H9 (cell line): ENCODE measurements around the gene MYH9. TPM values are rescaled to one million over a fixed set of nuclear protein-coding genes. Genes with fewer than 3 reads are reported as not detected.
"Not testable (repeated sequence)": the region's sequence is repeated elsewhere in the genome, so short reads cannot be mapped to it uniquely, and the experiment has no call there.

Experiments used
- DNase-seq: peaks from one replicate; pipeline ENCODE4 v3.0.0-alpha.2; 2017
- H2AFZ ChIP-seq: one replicate; pipeline ENCODE4 v1.6.1; 2013; ENCODE audit warnings: mild to moderate bottlenecking, low read length, control low read depth, moderate library complexity
- H2AK5ac ChIP-seq: 2 replicates; pipeline ENCODE4 v1.6.1; 2013; ENCODE audit warnings: low read length, control low read depth, mixed read lengths; ENCODE audit not compliant: insufficient read length
- H2BK120ac ChIP-seq: one replicate; pipeline ENCODE4 v1.6.1; 2013; ENCODE audit warnings: low read depth, mild to moderate bottlenecking, low read length, control low read depth, inconsistent platforms; ENCODE audit not compliant: poor library complexity, severe bottlenecking
- H2BK12ac ChIP-seq: 2 replicates; pipeline ENCODE4 v1.6.1; 2013; ENCODE audit warnings: low read length, control low read depth, mixed read lengths, low read depth; ENCODE audit not compliant: insufficient read length
- H2BK15ac ChIP-seq: 2 replicates; pipeline ENCODE4 v1.6.1; 2013; ENCODE audit warnings: low read depth, low read length, control low read depth
- H2BK20ac ChIP-seq: one replicate; pipeline ENCODE4 v1.6.1; 2013; ENCODE audit warnings: low read depth, mild to moderate bottlenecking, low read length, control low read depth, inconsistent platforms; ENCODE audit not compliant: poor library complexity, severe bottlenecking
- H2BK5ac ChIP-seq: 2 replicates; pipeline ENCODE4 v1.6.1; 2013; ENCODE audit warnings: low read length, control low read depth, mixed read lengths; ENCODE audit not compliant: insufficient read length
- H3K14ac ChIP-seq: 2 replicates; pipeline ENCODE4 v1.6.1; 2013; ENCODE audit warnings: low read length, control low read depth; ENCODE audit not compliant: insufficient read depth
- H3K18ac ChIP-seq: 2 replicates; pipeline ENCODE4 v1.6.1; 2013; ENCODE audit warnings: low read depth, mild to moderate bottlenecking, mixed read lengths, low read length, control low read depth; ENCODE audit not compliant: insufficient read length
- H3K23ac ChIP-seq: 2 replicates; pipeline ENCODE4 v1.6.1; 2013; ENCODE audit warnings: low read length, control low read depth, mixed read lengths, low read depth; ENCODE audit not compliant: insufficient read length
- H3K23me2 ChIP-seq: 2 replicates; pipeline ENCODE4 v1.6.1; 2013; ENCODE audit warnings: low read depth, mild to moderate bottlenecking, mixed read lengths, low read length, control low read depth; ENCODE audit not compliant: insufficient read length, poor library complexity, severe bottlenecking
- H3K27ac ChIP-seq: 2 replicates; pipeline ENCODE4 v1.5.1; 2013; ENCODE audit warnings: low read length, control low read depth, mixed read lengths, low read depth; ENCODE audit not compliant: insufficient read length
- H3K27me3 ChIP-seq: 2 replicates; pipeline ENCODE4 v1.6.1; 2013; ENCODE audit warnings: low read length, control low read depth, inconsistent platforms; ENCODE audit not compliant: insufficient read depth
- H3K4ac ChIP-seq: 2 replicates; pipeline ENCODE4 v1.6.1; 2013; ENCODE audit warnings: low read depth, mild to moderate bottlenecking, control low read depth, inconsistent platforms, low read length, moderate library complexity
- H3K4me1 ChIP-seq: 2 replicates; pipeline ENCODE4 v1.6.1; 2013; ENCODE audit warnings: low read length, control low read depth, inconsistent platforms; ENCODE audit not compliant: insufficient read depth
- H3K4me2 ChIP-seq: 2 replicates; pipeline ENCODE4 v1.6.1; 2013; ENCODE audit warnings: low read length, control low read depth, mixed read lengths; ENCODE audit not compliant: insufficient read length, insufficient read depth
- H3K56ac ChIP-seq: 2 replicates; pipeline ENCODE4 v1.6.1; 2013; ENCODE audit warnings: low read depth, mild to moderate bottlenecking, mixed read lengths, low read length, control low read depth; ENCODE audit not compliant: insufficient read length
- H3K79me1 ChIP-seq: 2 replicates; pipeline ENCODE4 v1.6.1; 2013; ENCODE audit warnings: low read depth, mild to moderate bottlenecking, moderate library complexity, low read length, control low read depth, inconsistent platforms; ENCODE audit not compliant: insufficient read depth, poor library complexity, severe bottlenecking
- H3K79me2 ChIP-seq: 2 replicates; pipeline ENCODE4 v1.6.1; 2013; ENCODE audit warnings: low read length, control low read depth, inconsistent platforms; ENCODE audit not compliant: insufficient read depth
- H3K9ac ChIP-seq: 2 replicates; pipeline ENCODE4 v1.6.1; 2013; ENCODE audit warnings: low read length, control low read depth, mixed read lengths; ENCODE audit not compliant: insufficient read length; ENCODE audit errors: extremely low read depth
- H3K9me3 ChIP-seq: one replicate; pipeline ENCODE4 v1.6.1; 2013; ENCODE audit warnings: low read depth, low read length, inconsistent platforms; ENCODE audit not compliant: control insufficient read depth
- H3T11ph ChIP-seq: one replicate; pipeline ENCODE4 v1.6.1; 2013; ENCODE audit warnings: mild to moderate bottlenecking, low read length, control low read depth, inconsistent platforms
- H4K20me1 ChIP-seq: one replicate; pipeline ENCODE4 v1.6.1; 2013; ENCODE audit not compliant: control insufficient read depth, insufficient read length, insufficient read depth
- H4K5ac ChIP-seq: 2 replicates; pipeline ENCODE4 v1.6.1; 2013; ENCODE audit warnings: low read depth, mild to moderate bottlenecking, mixed read lengths, low read length, control low read depth; ENCODE audit not compliant: insufficient read length
- H4K8ac ChIP-seq: replicated peaks from 2 replicates; pipeline ENCODE4 v1.6.1; 2013; ENCODE audit warnings: low read length, control low read depth, mixed read lengths, low read depth; ENCODE audit not compliant: insufficient read length
- H4K91ac ChIP-seq: 2 replicates; pipeline ENCODE4 v1.6.1; 2013; ENCODE audit warnings: low read depth, mild to moderate bottlenecking, moderate library complexity, mixed read lengths, low read length, control low read depth; ENCODE audit not compliant: insufficient read length
- H3K27ac Mint-ChIP-seq, 3 experiments: 2 replicates in 2 of 3; 3 replicates in 1 of 3; pipeline ENCODE4 v1.8.0; 2020 to 2021; ENCODE audit warnings: mixed read lengths in 3 of 3, mild to moderate bottlenecking in 1 of 3, moderate library complexity in 1 of 3
- H3K27me3 Mint-ChIP-seq: 2 replicates; pipeline ENCODE4 v1.8.0; 2021; ENCODE audit warnings: low read depth, mild to moderate bottlenecking, moderate library complexity, mixed read lengths
- H3K36me3 Mint-ChIP-seq, 3 experiments: 2 replicates in 2 of 3; 3 replicates in 1 of 3; pipeline ENCODE4 v1.8.0; 2020 to 2021; ENCODE audit warnings: low read depth in 3 of 3, mixed read lengths in 3 of 3; ENCODE audit not compliant: insufficient read depth in 1 of 3
- H3K4me1 Mint-ChIP-seq, 2 experiments: 2 replicates each; pipeline ENCODE4 v1.8.0; 2020; ENCODE audit warnings: mixed read lengths in 2 of 2
- H3K4me3 Mint-ChIP-seq, 2 experiments: 2 replicates in 1 of 2; 3 replicates in 1 of 2; pipeline ENCODE4 v1.8.0; 2020 to 2021; ENCODE audit warnings: mild to moderate bottlenecking in 2 of 2, mixed read lengths in 2 of 2, moderate library complexity in 1 of 2
- H3K9me3 Mint-ChIP-seq, 2 experiments: 2 replicates in 1 of 2; 3 replicates in 1 of 2; pipeline ENCODE4 v1.8.0; 2020; ENCODE audit warnings: mild to moderate bottlenecking in 2 of 2, mixed read lengths in 2 of 2, moderate library complexity in 1 of 2
- CTCF ChIP-seq: fragments of 200-600 bp; sonication (generic); conservative IDR thresholded peaks from 3 replicates; pipeline ENCODE4 v1.8.0; 2021; ENCODE audit warnings: antibody characterized with exemption, mild to moderate bottlenecking
- WGBS: extraction: QIAGEN DNeasy Blood & Tissue Kit; methylation state at CpG from one replicate; pipeline ENCODE4 v1.1.7; 2013; ENCODE audit warnings: missing lambda C conversion rate, low lambda C conversion rate, mixed read lengths; ENCODE audit not compliant: insufficient read length; ENCODE audit errors: extremely low coverage; 5-methylcytosine and 5-hydroxymethylcytosine counted together
- total RNA-seq: library from RNA; stranded (reverse); gene quantifications from 2 replicates; pipeline ENCODE4 v1.2.1, GENCODE V29; 2021

The MYH9 gene
- total RNA-seq, 1 experiment from 2014 or later = 266 TPM

GRCh38 chr22:36424901-36425579, 37.3 kb upstream of the MYH9 start:
- no peaks in the 10 kb centered on the region for H4K20me1 ChIP-seq
- no peak overlapping the region for H2AFZ ChIP-seq
- H2BK120ac ChIP-seq = no peak overlapping the region
- H3K56ac ChIP-seq = no peak overlapping the region
- no peak overlapping the region for H3K18ac ChIP-seq
- H3K27ac ChIP-seq = no peak overlapping the region
- no peak overlapping the region for H2BK15ac ChIP-seq
- no peak overlapping the region for H2BK20ac ChIP-seq
- H3K9me3 Mint-ChIP-seq = no peaks in the 10 kb centered on the region
- no peak overlapping the region for H3K4me2 ChIP-seq
- H3K4me1 ChIP-seq = no peaks in the 10 kb centered on the region
- no peak for TF ChIP-seq CTCF
- peaks cover 11 to 23% of the 10 kb centered on the region in 2 experiments for H3K4me1 Mint-ChIP-seq
- no peak overlapping the region for H3K14ac ChIP-seq
- H3K9ac ChIP-seq = no peak overlapping the region
- H3K79me2 ChIP-seq = no peaks in the 10 kb centered on the region
- H2BK12ac ChIP-seq = no peak overlapping the region
- no peak overlapping the region for H4K8ac ChIP-seq
- no peaks in the 10 kb centered on the region for H3K27me3 Mint-ChIP-seq
- no peaks in the 10 kb centered on the region for H3K9me3 ChIP-seq
- H3K23ac ChIP-seq = no peak overlapping the region
- no peak overlapping the region for H3T11ph ChIP-seq
- no peak overlapping the region for H4K5ac ChIP-seq
- H3K23me2 ChIP-seq = no peaks in the 10 kb centered on the region
- peak overlapping the region in 2 of 3 experiments; percentile 45 to 57; a peak in 3 of 7 replicates for H3K27ac Mint-ChIP-seq
- no peaks in the 10 kb centered on the region for H3K27me3 ChIP-seq
- H3K36me3 Mint-ChIP-seq = no peaks in the 10 kb centered on the region
- H4K91ac ChIP-seq = no peak overlapping the region
- H2BK5ac ChIP-seq = no peak overlapping the region
- no peak overlapping the region for H3K4ac ChIP-seq
- H3K4me3 Mint-ChIP-seq = no peak overlapping the region
- DNase-seq = no peak
- WGBS = no CpG with 5 or more reads among the region's 5 CpGs
- H3K79me1 ChIP-seq = no peaks in the 10 kb centered on the region
- H2AK5ac ChIP-seq = no peak overlapping the region

GRCh38 chr22:36424466-36424865, 36.7 kb upstream of the MYH9 start:
- H2BK5ac ChIP-seq, DNase-seq, H3K4me2 ChIP-seq, H2BK12ac ChIP-seq, H3K79me2 ChIP-seq, H3K27me3 ChIP-seq, H4K8ac ChIP-seq, H3K9ac ChIP-seq, H4K91ac ChIP-seq, H4K5ac ChIP-seq, H3K9me3 ChIP-seq, H2BK120ac ChIP-seq, H3K4me1 ChIP-seq, H3K18ac ChIP-seq, H2BK20ac ChIP-seq, H3K56ac ChIP-seq, H3K23ac ChIP-seq, H2BK15ac ChIP-seq, H3K79me1 ChIP-seq, H3K4me3 Mint-ChIP-seq, H3K27me3 Mint-ChIP-seq, H4K20me1 ChIP-seq, H2AFZ ChIP-seq, H3K14ac ChIP-seq, H2AK5ac ChIP-seq, H3K36me3 Mint-ChIP-seq, H3T11ph ChIP-seq, H3K9me3 Mint-ChIP-seq, H3K4ac ChIP-seq, H3K27ac ChIP-seq, H3K23me2 ChIP-seq: not testable (repeated sequence)
- Mint-ChIP-seq H3K27ac (peak overlapping the region in 1 of 3 experiments; percentile 57; a peak in 1 of 7 replicates), H3K4me1 (peaks cover 14 to 27% of the 10 kb centered on the region in 2 experiments)
- no CpG with 5 or more reads among the region's 5 CpGs for WGBS
